NCI-H2227 (cell line): ENCODE measurements around the gene PAN3.

Source experiments
- DNase-seq: peaks from one replicate; lab custom pipeline; 2025; ENCODE audit not compliant: unreplicated experiment; lab: John Stamatoyannopoulos, UW

Gene PAN3

DNA sequence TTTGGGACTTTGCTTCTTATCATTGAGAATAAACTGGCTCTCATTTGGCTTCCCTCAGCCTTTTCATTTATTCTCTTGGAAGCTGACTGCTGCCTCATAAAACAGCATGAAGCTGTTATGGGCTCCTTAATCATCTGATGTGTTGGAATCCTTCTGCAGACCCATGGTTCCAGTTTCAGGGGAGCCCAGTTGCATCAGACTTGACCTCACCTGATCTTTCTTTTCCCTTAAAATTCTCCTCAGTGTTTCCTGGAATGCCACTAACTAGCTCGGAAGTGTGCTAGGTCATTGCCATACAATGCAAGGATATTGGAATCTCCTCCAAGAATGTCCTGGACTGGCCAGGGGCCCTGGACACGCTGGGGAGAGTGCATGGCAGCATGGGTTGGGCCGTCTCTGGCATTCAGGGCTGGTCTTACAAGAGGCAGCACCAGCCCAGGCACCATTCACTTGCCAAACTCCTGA, 197.9 kb downstream of the PAN3 start:
- DNase-seq: no peak

DNA sequence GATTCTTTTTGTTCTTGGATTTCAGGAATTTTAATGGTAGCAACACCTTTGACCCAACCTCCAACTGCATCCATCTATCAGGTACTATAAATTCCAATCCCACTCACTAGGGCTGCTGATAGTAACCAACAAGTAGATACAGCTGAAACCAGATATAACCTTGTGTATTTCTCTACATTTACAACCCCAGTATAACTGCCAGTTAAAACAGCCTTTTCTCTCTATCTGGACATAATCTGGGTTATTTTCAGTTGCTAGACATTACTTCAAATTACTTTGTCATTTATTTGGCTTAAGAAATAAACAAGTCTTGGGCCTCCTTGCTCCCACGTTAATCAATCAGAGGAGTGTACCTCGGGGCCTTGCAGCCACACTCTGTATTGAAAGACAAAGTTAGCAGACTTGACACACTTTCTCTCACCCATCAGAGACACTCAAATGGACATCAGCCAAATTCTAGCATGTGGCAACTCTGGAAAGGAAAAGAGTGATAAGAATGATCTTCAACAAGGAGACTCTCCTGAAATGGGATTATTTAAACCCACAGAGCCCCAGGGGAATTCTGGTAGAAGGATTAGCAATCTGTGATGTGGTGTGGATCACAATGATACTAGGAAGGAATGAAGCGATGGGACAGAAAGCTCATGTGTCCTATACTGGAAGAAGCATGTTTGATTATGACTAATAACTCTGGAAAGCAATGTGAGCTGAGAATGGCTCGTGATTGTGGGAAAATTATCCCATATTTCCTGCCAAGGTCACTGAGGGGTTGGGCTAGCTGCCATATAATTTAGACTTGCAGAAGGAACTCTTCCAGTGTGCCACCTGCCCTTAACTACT, 199.0 kb downstream of the PAN3 start:
- no peak for DNase-seq

DNA sequence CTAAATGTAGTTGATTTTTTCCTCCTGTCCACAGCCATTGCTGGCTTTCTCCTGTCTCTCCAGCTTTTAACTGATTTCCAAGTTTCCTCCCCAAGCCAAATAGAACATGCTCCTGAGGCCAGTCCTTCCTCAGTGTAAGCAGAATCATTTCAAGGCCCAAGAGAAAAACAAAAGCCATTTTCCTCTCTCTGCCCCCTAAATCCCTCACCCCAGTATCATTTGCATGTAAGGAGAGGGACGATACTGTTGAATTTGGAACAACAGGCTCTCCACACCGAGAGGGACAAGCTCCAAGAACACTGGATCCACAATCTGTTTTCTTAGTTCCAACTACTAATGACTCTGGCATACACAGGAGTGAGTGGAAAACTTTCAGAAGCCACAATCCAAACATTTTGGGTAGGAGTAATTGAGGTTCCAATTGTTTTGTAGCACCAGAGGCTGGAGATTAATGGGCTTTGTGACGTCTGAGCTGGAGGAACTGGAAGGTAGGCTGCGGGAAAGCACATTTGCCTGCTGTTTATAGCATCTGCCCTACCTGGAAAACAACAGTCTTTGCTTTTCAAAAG, 199.7 kb downstream of the PAN3 start:
- DNase-seq: no peak

DNA sequence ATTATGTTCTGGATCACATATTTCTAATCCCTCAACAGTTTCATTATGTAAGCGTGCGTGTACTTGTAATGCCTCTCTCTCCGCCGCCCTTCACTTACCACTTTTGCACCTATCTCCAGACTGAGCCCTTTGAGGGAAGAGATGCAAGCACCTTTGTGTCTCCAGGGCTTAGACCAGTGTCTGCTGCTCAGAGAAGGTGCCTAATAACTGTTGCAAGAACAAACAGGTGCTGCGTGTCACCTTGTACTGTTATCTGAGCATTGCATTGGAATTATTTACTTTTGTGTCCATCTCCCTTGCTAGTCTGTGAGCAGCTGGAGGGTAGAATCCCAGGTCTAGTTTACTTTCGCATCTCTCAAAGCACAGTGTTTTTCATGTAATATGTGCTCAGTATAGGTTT, 200.4 kb downstream of the PAN3 start:
- DNase-seq: no peak

DNA sequence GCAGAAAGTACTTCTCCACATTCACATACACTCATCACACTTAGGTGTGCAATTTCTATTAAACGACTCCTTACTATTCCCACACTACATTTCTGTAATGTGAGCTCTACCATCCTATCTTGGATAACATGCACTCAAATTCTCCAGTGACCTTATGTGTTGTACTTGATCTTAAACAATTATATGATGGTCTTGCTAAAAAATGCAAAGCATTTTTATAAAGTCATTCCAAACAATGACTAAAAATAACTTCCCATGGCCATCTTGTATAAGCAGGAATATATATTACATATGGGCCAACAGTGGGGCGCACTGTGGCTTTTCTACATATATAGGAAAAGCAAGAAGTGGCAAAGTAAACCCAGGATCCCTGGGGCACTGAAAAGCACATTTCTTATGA, 201.1 kb downstream of the PAN3 start:
- no peak for DNase-seq

DNA sequence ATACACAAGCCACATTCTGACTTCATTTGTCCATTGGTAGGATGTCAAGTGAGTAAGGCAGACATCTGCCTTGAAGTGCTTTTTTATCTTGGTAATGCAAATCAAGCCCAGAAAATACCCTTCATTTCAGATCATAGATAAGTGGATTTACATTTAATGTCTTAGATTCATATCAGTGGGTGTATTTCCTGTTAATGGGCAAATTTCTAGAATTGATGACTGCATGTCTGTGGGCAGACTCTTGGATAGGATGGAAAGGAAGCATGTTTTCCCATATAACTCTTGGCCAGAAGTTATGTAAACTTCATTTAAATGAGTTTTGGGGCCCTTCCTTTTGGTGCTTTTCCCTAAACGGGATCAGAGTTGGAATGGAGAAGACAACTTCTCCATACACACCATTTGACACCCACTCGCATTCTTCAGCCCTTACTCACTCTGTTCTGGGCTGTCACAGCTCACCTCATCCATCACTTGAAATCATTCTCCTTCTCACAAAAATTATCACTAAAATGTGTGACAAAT, 202.0 kb downstream of the PAN3 start:
- DNase-seq: no peak

DNA sequence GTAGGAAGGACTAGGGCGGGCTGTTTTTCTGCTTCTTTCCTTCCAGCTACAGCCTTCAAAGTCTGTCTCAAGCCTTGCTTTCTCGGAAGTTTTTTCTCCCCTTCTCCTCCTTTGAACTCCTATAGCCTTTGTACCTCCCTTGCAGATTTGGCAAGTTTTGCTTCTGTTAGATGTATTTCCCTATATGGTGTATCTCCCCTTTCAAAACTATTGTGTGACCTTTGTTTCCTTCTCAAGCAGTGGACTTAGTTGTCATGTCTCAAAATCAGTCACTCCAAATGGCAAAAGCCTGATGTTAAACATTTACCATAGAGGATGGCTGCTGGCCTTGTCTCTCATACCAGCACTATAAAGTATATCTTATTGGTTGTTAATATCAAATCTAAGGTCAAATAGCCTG, 203.9 kb downstream of the PAN3 start:
- DNase-seq: no peak

DNA sequence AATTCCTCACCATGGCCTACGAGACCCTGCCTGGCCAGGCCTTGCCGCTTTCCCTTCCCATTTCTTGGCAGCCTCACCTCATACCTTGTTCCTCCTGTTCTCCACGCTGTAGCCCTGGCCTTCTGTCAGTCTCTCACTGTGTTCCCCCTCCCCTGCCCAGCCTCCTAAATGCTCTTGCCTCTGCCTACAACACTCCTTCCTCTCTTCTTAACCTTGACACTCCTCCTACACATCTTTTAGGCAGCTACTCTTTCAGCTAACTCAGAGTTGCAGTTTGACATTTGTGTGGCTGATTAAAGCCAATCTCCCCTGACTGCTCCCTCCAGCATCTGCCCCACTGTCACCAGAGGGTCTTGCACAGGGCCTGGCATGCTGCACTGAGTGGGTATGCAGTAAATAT, 205.8 kb downstream of the PAN3 start:
- DNase-seq: no peak
